ENCODE data around the gene ATP6V1C2.

ATP6V1C2 gene

DNA sequence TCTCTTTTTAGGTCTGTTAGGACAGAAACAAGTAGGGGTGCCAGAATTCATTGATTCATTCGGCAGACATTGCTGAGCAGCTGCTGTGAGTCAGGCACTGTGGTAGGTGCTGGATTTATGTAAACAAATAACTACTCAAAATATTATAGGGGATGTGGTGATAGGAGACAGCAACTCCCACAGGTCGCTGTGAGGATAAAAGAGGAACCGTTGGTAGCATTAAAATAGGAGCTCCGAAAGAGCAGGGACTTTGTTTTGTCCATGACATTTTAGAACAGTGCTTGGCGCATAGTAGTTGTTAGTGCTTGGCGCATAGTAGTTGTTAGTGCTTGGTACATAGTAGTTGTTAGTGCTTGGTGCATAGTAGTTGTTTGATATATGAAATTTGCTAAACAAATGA, 29.2 kb downstream of the ATP6V1C2 start:
- TF ChIP-seq CTCF (IDR thresholded peaks at IDR 0.05; ENCODE audit: low read depth, low read length), result no peak
- no peak for DNase-seq (ENCODE audit: extremely low read depth, low read depth)

- TF ChIP-seq CTCF (IDR thresholded peaks at IDR 0.05; ENCODE audit: low read depth, low read length), result no peak
- DNase-seq (ENCODE audit: extremely low read depth, low read depth), result no peak
These were observed 30.8 kb downstream of the ATP6V1C2 start for GRCh38 chr2:10752236-10752635.

DNA sequence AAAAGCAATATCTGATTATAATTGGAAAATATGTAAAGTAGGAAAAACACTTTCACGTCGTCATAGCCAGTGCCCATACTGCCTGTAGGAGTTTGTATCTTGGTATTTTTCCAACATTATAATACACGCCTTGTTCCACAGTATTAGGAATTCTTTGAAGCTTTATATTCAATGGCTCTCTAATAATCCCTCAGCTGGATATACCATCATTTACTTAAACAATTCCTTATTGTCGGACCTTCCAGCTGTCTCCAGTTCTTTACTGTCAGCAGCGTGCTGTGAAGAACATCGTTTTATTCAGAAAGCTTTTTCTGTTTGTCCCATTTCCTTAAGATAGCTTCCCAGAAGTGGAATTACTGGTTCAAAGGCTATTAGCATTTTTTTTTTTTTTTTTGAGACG, 31.7 kb downstream of the ATP6V1C2 start:
- no peak for DNase-seq (ENCODE audit: extremely low read depth, low read depth)
- TF ChIP-seq CTCF (IDR thresholded peaks at IDR 0.05; ENCODE audit: low read depth, low read length), result no peak

DNA sequence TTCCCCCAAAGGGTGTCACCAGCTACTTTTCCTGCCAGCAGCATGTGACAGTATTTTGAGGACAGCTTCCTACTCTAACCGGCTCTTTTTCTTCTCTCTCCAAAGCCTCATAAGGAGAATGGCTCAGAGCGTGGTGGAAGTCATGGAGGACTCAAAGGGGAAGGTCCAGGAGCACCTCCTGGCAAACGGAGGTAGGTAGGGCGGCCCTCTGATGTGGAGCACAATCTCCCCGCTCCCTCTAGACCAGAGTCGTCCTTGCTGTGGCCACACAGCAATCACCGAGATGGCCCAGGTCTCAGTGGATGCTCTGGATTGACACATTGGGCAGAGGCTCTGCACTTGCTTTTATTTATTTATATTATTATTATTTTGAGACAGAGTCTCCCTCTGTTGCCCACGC, 32.4 kb downstream of the ATP6V1C2 start:
- no peak for DNase-seq (ENCODE audit: extremely low read depth, low read depth)
- no peak for TF ChIP-seq CTCF (IDR thresholded peaks at IDR 0.05; ENCODE audit: low read depth, low read length)

GRCh38 chr2:10755621-10756020, 34.2 kb downstream of the ATP6V1C2 start:
- TF ChIP-seq CTCF (IDR thresholded peaks at IDR 0.05; ENCODE audit: low read depth, low read length), result no peak
- no peak for DNase-seq (ENCODE audit: extremely low read depth, low read depth)

GRCh38 chr2:10757814-10758286, 36.4 kb downstream of the ATP6V1C2 start:
- no peak for TF ChIP-seq CTCF (IDR thresholded peaks at IDR 0.05; ENCODE audit: low read depth, low read length)
- no peak for DNase-seq (ENCODE audit: extremely low read depth, low read depth)

- no peak for DNase-seq (ENCODE audit: extremely low read depth, low read depth)
- no peak for TF ChIP-seq CTCF (IDR thresholded peaks at IDR 0.05; ENCODE audit: low read depth, low read length)
These were observed 37.8 kb downstream of the ATP6V1C2 start for GRCh38 chr2:10759151-10759714.
